SK-N-SH treated with all-trans-retinoic acid at 6 μM for 48 hours (cell line): ENCODE data around the gene ACP3.

Experiments used
- ATAC-seq: fragments of 200-7000 bp; cut with Tn5 transposase; 3 replicates; pipeline ENCODE4 v1.9.1; 2020; ENCODE audit warnings: mild to moderate bottlenecking, moderate library complexity
- ARNTL ChIP-seq: fragments of 450-650 bp; formaldehyde crosslinking; IDR thresholded peaks from 2 replicates; pipeline ENCODE4 v1.5.0; 2020; ENCODE audit warnings: low read depth, mild to moderate bottlenecking, moderate library complexity, borderline replicate concordance
- BACH2 ChIP-seq: fragments of 250-450 bp; sonication (Bioruptor Pico); IDR thresholded peaks from 2 replicates; pipeline ENCODE4 v1.9.0; 2021; ENCODE audit warnings: mild to moderate bottlenecking, borderline replicate concordance
- CSDC2 ChIP-seq: fragments of 250-450 bp; sonication (Bioruptor Pico); IDR thresholded peaks from 2 replicates; pipeline ENCODE4 v1.5.0; 2020; ENCODE audit warnings: mild to moderate bottlenecking, moderate library complexity
- ESRRG ChIP-seq: fragments of 250-450 bp; sonication (Bioruptor Pico); IDR thresholded peaks from 2 replicates; pipeline ENCODE4 v1.6.1; 2021; ENCODE audit warnings: mild to moderate bottlenecking
- GLIS3 ChIP-seq: fragments of 250-450 bp; sonication (Bioruptor Pico); IDR thresholded peaks from 2 replicates; pipeline ENCODE4 v1.5.0; 2020; ENCODE audit warnings: mild to moderate bottlenecking, moderate library complexity
- ISL1 ChIP-seq: fragments of 250-450 bp; sonication (Bioruptor Pico); IDR thresholded peaks from 2 replicates; pipeline ENCODE4 v2.1.2; 2022; ENCODE audit warnings: mild to moderate bottlenecking, moderate library complexity
- OSR1 ChIP-seq: fragments of 250-450 bp; sonication (Bioruptor Pico); IDR thresholded peaks from 2 replicates; pipeline ENCODE4 v1.8.0; 2022; ENCODE audit warnings: moderate library complexity, mild to moderate bottlenecking, inconsistent platforms
- PATZ1 ChIP-seq: fragments of 250-450 bp; sonication (Bioruptor Pico); IDR thresholded peaks from 2 replicates; pipeline ENCODE4 v1.8.0; 2020; ENCODE audit warnings: mild to moderate bottlenecking, moderate library complexity, borderline replicate concordance
- PPARA ChIP-seq: fragments of 250-450 bp; sonication (Bioruptor Pico); IDR thresholded peaks from 2 replicates; pipeline ENCODE4 v1.5.0; 2020; ENCODE audit warnings: mild to moderate bottlenecking, borderline replicate concordance
- RARB ChIP-seq: fragments of 250-450 bp; sonication (Bioruptor Pico); IDR thresholded peaks from 2 replicates; pipeline ENCODE4 v1.8.0; 2021; ENCODE audit warnings: mild to moderate bottlenecking, moderate library complexity
- SNAI2 ChIP-seq: fragments of 250-450 bp; sonication (Bioruptor Pico); IDR thresholded peaks from 2 replicates; pipeline ENCODE4 v1.5.0; 2020; ENCODE audit warnings: mild to moderate bottlenecking, moderate library complexity
- TCF4 ChIP-seq: fragments of 250-450 bp; sonication (Bioruptor Pico); IDR thresholded peaks from 2 replicates; pipeline ENCODE4 v1.8.0; 2021; ENCODE audit warnings: mild to moderate bottlenecking, moderate library complexity, borderline replicate concordance
- TSHZ2 ChIP-seq: fragments of 250-450 bp; sonication (Bioruptor Pico); IDR thresholded peaks from 2 replicates; pipeline ENCODE4 v1.5.0; 2020; ENCODE audit warnings: mild to moderate bottlenecking, moderate library complexity
- ZC3H10 ChIP-seq: fragments of 250-450 bp; sonication (Bioruptor Pico); IDR thresholded peaks from 2 replicates; pipeline ENCODE4 v1.5.1; 2021; ENCODE audit warnings: mild to moderate bottlenecking, moderate library complexity
- ZFP3 ChIP-seq: fragments of 250-450 bp; sonication (Bioruptor Pico); IDR thresholded peaks from 2 replicates; pipeline ENCODE4 v1.5.0; 2020; ENCODE audit warnings: mild to moderate bottlenecking, moderate library complexity
- ZFP30 ChIP-seq: fragments of 450-650 bp; formaldehyde crosslinking; IDR thresholded peaks from 2 replicates; pipeline ENCODE4 v1.5.0; 2022; ENCODE audit warnings: mild to moderate bottlenecking, moderate library complexity
- ZNF70 ChIP-seq: fragments of 450-650 bp; formaldehyde crosslinking; IDR thresholded peaks from 2 replicates; pipeline ENCODE4 v1.5.0; 2020; ENCODE audit warnings: mild to moderate bottlenecking, moderate library complexity
- ZNF8 ChIP-seq: fragments of 450-650 bp; formaldehyde crosslinking; IDR thresholded peaks from 2 replicates; pipeline ENCODE4 v1.5.0; 2020; ENCODE audit warnings: mild to moderate bottlenecking, moderate library complexity
- TF ChIP-seq, protein P1 (sequence below): fragments of 250-450 bp; sonication (Bioruptor Pico); IDR thresholded peaks from 2 replicates; pipeline ENCODE4 v1.5.1; 2021; ENCODE audit warnings: mild to moderate bottlenecking, moderate library complexity
- TF ChIP-seq, protein P2 (sequence below): fragments of 250-450 bp; sonication (Bioruptor Pico); IDR thresholded peaks from 2 replicates; pipeline ENCODE4 v1.8.0; 2021; ENCODE audit warnings: low read depth, mild to moderate bottlenecking, moderate library complexity, borderline replicate concordance

The ACP3 gene

DNA sequence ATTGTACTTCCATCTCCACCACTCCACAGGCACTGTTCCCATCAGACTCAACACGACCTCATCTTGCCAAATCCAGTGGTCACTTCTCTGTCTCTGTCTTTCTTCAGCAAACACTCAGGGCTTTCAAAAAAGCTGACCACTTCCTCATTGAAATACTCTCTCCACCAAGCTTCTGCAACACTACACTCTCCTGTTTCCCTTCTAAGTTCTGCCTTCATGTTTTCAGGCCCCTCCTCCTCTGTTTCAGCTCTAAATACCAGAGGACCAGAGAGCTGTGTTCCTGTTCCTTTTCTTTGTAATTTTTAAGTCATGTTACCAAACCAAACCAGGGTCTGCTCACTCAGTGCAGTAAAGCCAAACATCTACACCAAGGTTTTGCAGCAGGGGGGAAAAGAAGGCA, 33.8 kb upstream of the ACP3 start:
- no peak for TF ChIP-seq TSHZ2
- TF ChIP-seq RARB = no peak
- TF ChIP-seq ZFP30 (CRISPR knock-in tag) = no peak
- no peak for TF ChIP-seq BACH2 (CRISPR knock-in tag)
- TF ChIP-seq, protein P1, sequence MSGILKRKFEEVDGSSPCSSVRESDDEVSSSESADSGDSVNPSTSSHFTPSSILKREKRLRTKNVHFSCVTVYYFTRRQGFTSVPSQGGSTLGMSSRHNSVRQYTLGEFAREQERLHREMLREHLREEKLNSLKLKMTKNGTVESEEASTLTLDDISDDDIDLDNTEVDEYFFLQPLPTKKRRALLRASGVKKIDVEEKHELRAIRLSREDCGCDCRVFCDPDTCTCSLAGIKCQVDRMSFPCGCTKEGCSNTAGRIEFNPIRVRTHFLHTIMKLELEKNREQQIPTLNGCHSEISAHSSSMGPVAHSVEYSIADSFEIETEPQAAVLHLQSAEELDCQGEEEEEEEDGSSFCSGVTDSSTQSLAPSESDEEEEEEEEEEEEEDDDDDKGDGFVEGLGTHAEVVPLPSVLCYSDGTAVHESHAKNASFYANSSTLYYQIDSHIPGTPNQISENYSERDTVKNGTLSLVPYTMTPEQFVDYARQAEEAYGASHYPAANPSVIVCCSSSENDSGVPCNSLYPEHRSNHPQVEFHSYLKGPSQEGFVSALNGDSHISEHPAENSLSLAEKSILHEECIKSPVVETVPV (CRISPR knock-in tag) = no peak
- no peak for TF ChIP-seq ZFP3
- no peak for ATAC-seq

GRCh38 chr3:132283916-132284405, 33.2 kb upstream of the ACP3 start:
- no peak for TF ChIP-seq SNAI2 (CRISPR knock-in tag)
- TF ChIP-seq ZNF70 (CRISPR knock-in tag) = no peak
- no peak for TF ChIP-seq CSDC2 (CRISPR knock-in tag)
- TF ChIP-seq PPARA (CRISPR knock-in tag) = no peak
- TF ChIP-seq ZFP3 = no peak
- no peak for TF ChIP-seq OSR1 (CRISPR knock-in tag)
- TF ChIP-seq ISL1 (CRISPR knock-in tag) = no peak
- no peak for TF ChIP-seq RARB
- TF ChIP-seq, protein P2, sequence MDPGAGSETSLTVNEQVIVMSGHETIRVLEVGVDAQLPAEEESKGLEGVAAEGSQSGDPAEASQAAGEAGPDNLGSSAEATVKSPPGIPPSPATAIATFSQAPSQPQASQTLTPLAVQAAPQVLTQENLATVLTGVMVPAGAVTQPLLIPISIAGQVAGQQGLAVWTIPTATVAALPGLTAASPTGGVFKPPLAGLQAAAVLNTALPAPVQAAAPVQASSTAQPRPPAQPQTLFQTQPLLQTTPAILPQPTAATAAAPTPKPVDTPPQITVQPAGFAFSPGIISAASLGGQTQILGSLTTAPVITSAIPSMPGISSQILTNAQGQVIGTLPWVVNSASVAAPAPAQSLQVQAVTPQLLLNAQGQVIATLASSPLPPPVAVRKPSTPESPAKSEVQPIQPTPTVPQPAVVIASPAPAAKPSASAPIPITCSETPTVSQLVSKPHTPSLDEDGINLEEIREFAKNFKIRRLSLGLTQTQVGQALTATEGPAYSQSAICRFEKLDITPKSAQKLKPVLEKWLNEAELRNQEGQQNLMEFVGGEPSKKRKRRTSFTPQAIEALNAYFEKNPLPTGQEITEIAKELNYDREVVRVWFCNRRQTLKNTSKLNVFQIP (CRISPR knock-in tag) = no peak
- TF ChIP-seq ZC3H10 (CRISPR knock-in tag) = no peak
- no peak for TF ChIP-seq PATZ1 (CRISPR knock-in tag)
- TF ChIP-seq ARNTL = no peak
- TF ChIP-seq ZNF8 (CRISPR knock-in tag) = no peak
- no peak for TF ChIP-seq ESRRG (CRISPR knock-in tag)
- TF ChIP-seq ZFP30 (CRISPR knock-in tag) = no peak
- TF ChIP-seq TSHZ2 = no peak
- TF ChIP-seq BACH2 (CRISPR knock-in tag) = no peak
- no peak for TF ChIP-seq GLIS3 (CRISPR knock-in tag)
- TF ChIP-seq TCF4 (CRISPR knock-in tag) = no peak
- TF ChIP-seq, all 23 proteins: peak for 0
- ATAC-seq = no peak
